Measurements from ENCODE around the gene LRRC8D.

- TF ChIP-seq POLR2A (IDR thresholded peaks at IDR 0.05) = no peak
- TF ChIP-seq CTCF (IDR thresholded peaks at IDR 0.05) = no peak
- TF ChIP-seq POLR2AphosphoS5 (IDR thresholded peaks at IDR 0.05; ENCODE audit: insufficient read depth in 1 of 2, low read depth in 1 of 2) = no peak
Observed at GRCh38 chr1:89806616-89807015, 14.2 kb upstream of the LRRC8D start.
